HG03135 (cell line): ENCODE measurements around the gene CCDC138.

Experiments
- ATAC-seq: cut with Tn5 transposase; IDR thresholded peaks from one replicate; pipeline ENCODE4 v1.9.1; 2021; ENCODE audit warnings: mild to moderate bottlenecking, moderate library complexity; ENCODE audit not compliant: unreplicated experiment

CCDC138 gene

GRCh38 chr2:108825736-108826135 lies 39.2 kb downstream of the CCDC138 start:
- no peak for ATAC-seq

GRCh38 chr2:108829578-108830310 lies 43.2 kb downstream of the CCDC138 start:
- ATAC-seq = no peak

GRCh38 chr2:108833219-108833618 lies 46.6 kb downstream of the CCDC138 start:
- no peak for ATAC-seq

- ATAC-seq = no peak
These were observed 48.0 kb downstream of the CCDC138 start for GRCh38 chr2:108834620-108835019.

- ATAC-seq = no peak
These were observed 48.5 kb downstream of the CCDC138 start for GRCh38 chr2:108835040-108835439.

- no peak for ATAC-seq
These were observed 50.6 kb downstream of the CCDC138 start for GRCh38 chr2:108837198-108837597.

- no peak for ATAC-seq
These were observed 54.9 kb downstream of the CCDC138 start for GRCh38 chr2:108841506-108841905.

GRCh38 chr2:108845923-108846322 lies 59.4 kb downstream of the CCDC138 start:
- ATAC-seq = no peak

GRCh38 chr2:108847000-108847399 lies 60.4 kb downstream of the CCDC138 start:
- no peak for ATAC-seq

- ATAC-seq = no peak
These were observed 65.8 kb downstream of the CCDC138 start for GRCh38 chr2:108852375-108852774.

GRCh38 chr2:108853421-108853820 lies 66.8 kb downstream of the CCDC138 start:
- no peak for ATAC-seq

- ATAC-seq = no peak
These were observed 67.9 kb downstream of the CCDC138 start for GRCh38 chr2:108854484-108854883.

- ATAC-seq = no peak
These were observed 68.6 kb downstream of the CCDC138 start for GRCh38 chr2:108855194-108855593.

- no peak for ATAC-seq
These were observed 72.3 kb downstream of the CCDC138 start for GRCh38 chr2:108858894-108859293.

- no peak for ATAC-seq
These were observed 79.5 kb downstream of the CCDC138 start for GRCh38 chr2:108866041-108866440.

- ATAC-seq = no peak
These were observed 82.3 kb downstream of the CCDC138 start for GRCh38 chr2:108868911-108869310.

GRCh38 chr2:108869542-108869941 lies 83.0 kb downstream of the CCDC138 start:
- ATAC-seq = no peak

- ATAC-seq = no peak
These were observed 83.6 kb downstream of the CCDC138 start for GRCh38 chr2:108870069-108870644.

- ATAC-seq = no peak
These were observed 90.9 kb downstream of the CCDC138 start for GRCh38 chr2:108877506-108877905.

GRCh38 chr2:108878276-108878675 lies 91.7 kb downstream of the CCDC138 start:
- no peak for ATAC-seq

GRCh38 chr2:108884619-108885018 lies 98.0 kb downstream of the CCDC138 start:
- ATAC-seq = no peak

GRCh38 chr2:108889907-108890306 lies 103.3 kb downstream of the CCDC138 start:
- no peak for ATAC-seq

GRCh38 chr2:108893277-108893676 lies 106.7 kb downstream of the CCDC138 start:
- no peak for ATAC-seq
